ENCODE measurements around the gene TBPL2. TPM values are rescaled to one million over a fixed set of nuclear protein-coding genes. Genes with fewer than 3 reads are reported as not detected.

Gene TBPL2
- total RNA-seq, 1 experiment from 2014 or later, result not detected

GRCh38 chr14:55450124-55450523 lies 9.7 kb upstream of the TBPL2 start:
- Histone ChIP-seq H3K4me3 (ENCODE audit: low read depth, low read length, poor library complexity, severe bottlenecking) (no peak overlapping the region), H3K4me1 (ENCODE audit: insufficient read depth, low read length, poor library complexity, severe bottlenecking) (peaks cover 40% of the 10 kb centered on the region), H3K36me3 (ENCODE audit: insufficient read depth, low read length, poor library complexity, severe bottlenecking) (no peaks in the 10 kb centered on the region), H3K27me3 (replicated peaks; ENCODE audit: insufficient read depth, low read depth, low read length, poor library complexity) (no peaks in the 10 kb centered on the region), H3K9me3 (ENCODE audit: low read depth, low read length, poor library complexity, severe bottlenecking) (no peaks in the 10 kb centered on the region), H3K27ac (ENCODE audit: low read depth, low read length, poor library complexity, severe bottlenecking) (no peak overlapping the region)
- DNase-seq (ENCODE audit: low spot score), result no peak
- intact Hi-C loops (cut with micrococcal nuclease; ENCODE audit: unreplicated experiment), result loop anchor here (5.0 kb wide), 1 partner anchor 62 kb away; no protein-coding TSS in a partner anchor
- TF ChIP-seq CTCF (conservative IDR thresholded peaks at IDR 0.05; ENCODE audit: low read depth, low read length) (no peak), EZH2 (IDR thresholded peaks at IDR 0.05; ENCODE audit: borderline replicate concordance, low read depth, low read length, poor library complexity, severe bottlenecking) (no peak)
- BruUV-seq (replicated peaks), result no TSS peak
- ChIA-PET POLR2A (ENCODE audit: low non-redundant PET) (no interaction called here), CTCF (no interaction called here)

- ChIA-PET CTCF (no interaction called here), POLR2A (ENCODE audit: low non-redundant PET) (no interaction called here)
- no peak for TF ChIP-seq CTCF (conservative IDR thresholded peaks at IDR 0.05; ENCODE audit: low read depth, low read length)
- no peak for TF ChIP-seq EZH2 (IDR thresholded peaks at IDR 0.05; ENCODE audit: borderline replicate concordance, low read depth, low read length, poor library complexity, severe bottlenecking)
- Histone ChIP-seq H3K36me3 (ENCODE audit: insufficient read depth, low read length, poor library complexity, severe bottlenecking) (no peaks in the 10 kb centered on the region), H3K27me3 (replicated peaks; ENCODE audit: insufficient read depth, low read depth, low read length, poor library complexity) (no peaks in the 10 kb centered on the region), H3K4me3 (ENCODE audit: low read depth, low read length, poor library complexity, severe bottlenecking) (no peak overlapping the region), H3K27ac (ENCODE audit: low read depth, low read length, poor library complexity, severe bottlenecking) (no peak overlapping the region), H3K9me3 (ENCODE audit: low read depth, low read length, poor library complexity, severe bottlenecking) (no peaks in the 10 kb centered on the region), H3K4me1 (ENCODE audit: insufficient read depth, low read length, poor library complexity, severe bottlenecking) (peaks cover 31% of the 10 kb centered on the region)
- no TSS peak for BruUV-seq (replicated peaks)
- intact Hi-C loops (cut with micrococcal nuclease; ENCODE audit: unreplicated experiment), result loop anchor here (5.0 kb wide), 3 partner anchors 133 to 1038 kb away; partner anchors contain the start of gene KTN1
- no peak for DNase-seq (ENCODE audit: low spot score)
Measured at GRCh38 chr14:55449116-55449515, 8.7 kb upstream of the TBPL2 start.

GRCh38 chr14:55448141-55448614 lies 7.8 kb upstream of the TBPL2 start:
- peak; percentile 62 for DNase-seq (ENCODE audit: low spot score)
- ChIA-PET POLR2A (ENCODE audit: low non-redundant PET) (no interaction called here), CTCF (no interaction called here)
- Histone ChIP-seq H3K9me3 (ENCODE audit: low read depth, low read length, poor library complexity, severe bottlenecking) (no peaks in the 10 kb centered on the region), H3K4me1 (ENCODE audit: insufficient read depth, low read length, poor library complexity, severe bottlenecking) (peaks cover 26% of the 10 kb centered on the region), H3K36me3 (ENCODE audit: insufficient read depth, low read length, poor library complexity, severe bottlenecking) (no peaks in the 10 kb centered on the region), H3K4me3 (ENCODE audit: low read depth, low read length, poor library complexity, severe bottlenecking) (no peak overlapping the region), H3K27me3 (replicated peaks; ENCODE audit: insufficient read depth, low read depth, low read length, poor library complexity) (no peaks in the 10 kb centered on the region), H3K27ac (ENCODE audit: low read depth, low read length, poor library complexity, severe bottlenecking) (no peak overlapping the region)
- BruUV-seq (replicated peaks), result no TSS peak
- TF ChIP-seq EZH2 (IDR thresholded peaks at IDR 0.05; ENCODE audit: borderline replicate concordance, low read depth, low read length, poor library complexity, severe bottlenecking) (no peak), CTCF (conservative IDR thresholded peaks at IDR 0.05; ENCODE audit: low read depth, low read length) (no peak)
- intact Hi-C loops (cut with micrococcal nuclease; ENCODE audit: unreplicated experiment), result loop anchor here (5.0 kb wide), 3 partner anchors 134 to 1039 kb away; partner anchors contain the start of gene KTN1

Data from A673 (cell line).